ENCODE data around the gene BEST1.
"Not testable (repeated sequence)": the region's sequence is repeated elsewhere in the genome, so short reads cannot be mapped to it uniquely, and the experiment has no call there.

The BEST1 gene

GRCh38 chr11:61996933-61997332, 46.8 kb downstream of the BEST1 start:
- H3K4me3 ChIP-seq (ENCODE audit: low read depth, low read length) = no peak overlapping the region
- TF ChIP-seq, protein P1, sequence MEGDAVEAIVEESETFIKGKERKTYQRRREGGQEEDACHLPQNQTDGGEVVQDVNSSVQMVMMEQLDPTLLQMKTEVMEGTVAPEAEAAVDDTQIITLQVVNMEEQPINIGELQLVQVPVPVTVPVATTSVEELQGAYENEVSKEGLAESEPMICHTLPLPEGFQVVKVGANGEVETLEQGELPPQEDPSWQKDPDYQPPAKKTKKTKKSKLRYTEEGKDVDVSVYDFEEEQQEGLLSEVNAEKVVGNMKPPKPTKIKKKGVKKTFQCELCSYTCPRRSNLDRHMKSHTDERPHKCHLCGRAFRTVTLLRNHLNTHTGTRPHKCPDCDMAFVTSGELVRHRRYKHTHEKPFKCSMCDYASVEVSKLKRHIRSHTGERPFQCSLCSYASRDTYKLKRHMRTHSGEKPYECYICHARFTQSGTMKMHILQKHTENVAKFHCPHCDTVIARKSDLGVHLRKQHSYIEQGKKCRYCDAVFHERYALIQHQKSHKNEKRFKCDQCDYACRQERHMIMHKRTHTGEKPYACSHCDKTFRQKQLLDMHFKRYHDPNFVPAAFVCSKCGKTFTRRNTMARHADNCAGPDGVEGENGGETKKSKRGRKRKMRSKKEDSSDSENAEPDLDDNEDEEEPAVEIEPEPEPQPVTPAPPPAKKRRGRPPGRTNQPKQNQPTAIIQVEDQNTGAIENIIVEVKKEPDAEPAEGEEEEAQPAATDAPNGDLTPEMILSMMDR (IDR thresholded peaks at IDR 0.05; ENCODE audit: low read depth, low read length) = no peak

- TF ChIP-seq, protein P1 (IDR thresholded peaks at IDR 0.05; ENCODE audit: low read depth, low read length) = no peak
These were observed 49.2 kb downstream of the BEST1 start for GRCh38 chr11:61999141-61999975.

DNA sequence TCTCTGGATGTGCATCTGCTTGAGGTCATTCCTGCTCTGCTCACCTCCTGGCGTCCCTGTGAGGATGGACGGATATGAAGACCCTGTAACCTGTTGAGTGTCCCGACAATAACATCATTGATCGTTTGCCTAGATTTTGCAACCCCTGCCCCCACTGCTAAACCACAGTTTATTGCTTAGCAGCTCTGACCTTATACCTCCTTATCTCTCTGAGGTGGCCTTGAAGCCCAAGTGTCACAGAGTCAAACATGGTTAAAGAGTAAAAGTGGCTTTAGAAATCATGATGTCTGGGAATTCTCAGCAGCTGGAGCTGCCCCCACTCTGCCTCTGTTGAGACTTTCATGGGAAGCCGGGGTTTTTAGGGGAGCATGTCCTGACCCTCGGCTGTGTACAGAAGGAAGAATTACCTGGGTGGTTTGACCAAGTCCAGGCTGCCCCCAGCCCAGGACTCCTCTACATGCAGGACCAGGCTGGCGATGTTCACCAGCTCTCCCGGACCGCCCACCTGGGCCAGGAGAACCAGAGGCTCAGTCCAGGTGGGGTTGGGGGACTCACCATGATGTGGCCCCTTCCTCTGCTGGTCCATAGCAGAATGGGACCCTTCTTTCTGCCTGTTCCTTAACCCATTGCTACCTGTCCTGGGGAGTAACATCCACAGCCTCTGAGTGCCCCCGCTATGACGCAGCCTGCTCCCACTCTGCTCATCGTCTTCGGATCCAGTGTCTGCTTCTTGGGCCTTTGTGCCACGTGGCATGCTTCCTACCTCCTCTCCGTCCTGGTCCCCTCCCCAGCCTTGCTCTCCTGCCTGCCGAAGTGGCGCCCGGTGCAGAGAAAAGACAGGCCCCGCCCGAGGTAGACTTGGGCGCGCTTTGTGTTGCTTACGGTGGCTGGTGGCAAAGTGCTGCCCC, 50.6 kb downstream of the BEST1 start:
- H3K4me3 ChIP-seq (ENCODE audit: low read depth, low read length) = no peak overlapping the region
- TF ChIP-seq, protein P1 (IDR thresholded peaks at IDR 0.05; ENCODE audit: low read depth, low read length) = no peak

More at GRCh38 chr11:61999141-61999975, 49.2 kb downstream of the BEST1 start:
- no peak overlapping the region for H3K4me3 ChIP-seq (ENCODE audit: low read depth, low read length)

DNA sequence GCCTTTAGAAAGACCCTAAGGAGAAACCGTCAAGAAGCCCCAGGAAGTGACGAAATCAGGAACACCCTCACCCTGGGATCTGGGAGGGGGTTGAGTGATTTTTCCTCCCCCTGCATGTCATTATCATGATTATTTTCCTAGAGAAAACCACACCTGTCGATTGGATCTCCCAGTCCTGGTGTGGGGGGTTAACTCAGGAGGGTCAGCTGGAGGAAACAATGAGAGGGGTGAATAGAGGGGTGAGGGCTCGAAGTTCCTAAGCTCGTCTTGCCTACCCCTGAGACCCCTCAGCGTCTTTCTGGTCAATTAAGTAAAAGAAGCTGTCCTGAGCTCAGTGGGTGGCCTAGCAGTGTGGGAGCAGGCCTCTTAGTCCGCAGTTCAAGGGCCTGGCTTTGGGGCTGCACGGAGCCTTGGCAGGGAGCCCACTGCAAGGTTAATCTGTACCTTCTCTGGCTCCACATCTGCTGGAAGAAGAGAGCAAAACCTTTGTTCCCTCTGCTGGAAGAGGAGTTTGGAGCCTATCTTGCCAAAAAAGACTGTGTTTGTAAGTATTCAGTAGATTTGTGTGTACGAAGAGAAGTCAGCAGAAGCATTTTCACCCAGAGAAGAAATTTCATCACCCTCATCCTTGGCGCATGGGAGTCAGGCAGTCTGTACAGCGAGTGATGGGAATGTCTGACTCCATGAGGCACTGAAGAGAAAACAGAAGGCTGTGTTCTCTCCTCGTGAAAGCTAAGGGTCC, 51.5 kb downstream of the BEST1 start:
- no peak overlapping the region for H3K4me3 ChIP-seq (ENCODE audit: low read depth, low read length)

DNA sequence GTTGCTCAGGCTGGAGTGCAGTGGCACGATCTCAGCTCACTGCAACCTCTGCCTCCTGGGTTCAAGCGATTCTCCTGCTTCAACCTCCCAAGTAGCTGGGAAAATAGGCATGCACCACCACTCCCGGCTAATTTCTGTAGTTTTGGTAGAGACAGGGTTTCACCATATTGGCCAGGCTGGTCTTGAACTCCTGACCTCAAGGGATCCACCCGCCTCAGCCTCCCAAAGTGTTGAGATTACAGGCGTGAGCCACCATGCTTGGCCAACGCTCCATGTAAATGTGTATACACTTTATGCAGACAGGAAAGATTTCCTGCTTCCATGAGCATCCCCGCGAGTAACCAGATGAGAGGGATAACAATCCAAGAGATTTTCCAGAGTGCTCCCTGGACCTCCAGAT, 52.1 kb downstream of the BEST1 start:
- H3K4me3 ChIP-seq (ENCODE audit: low read depth, low read length) = not testable (repeated sequence)

More for the DNA sequence above, 51.5 kb downstream of the BEST1 start:
- TF ChIP-seq, protein P1 (IDR thresholded peaks at IDR 0.05; ENCODE audit: low read depth, low read length) = no peak

- TF ChIP-seq, protein P1 (IDR thresholded peaks at IDR 0.05; ENCODE audit: low read depth, low read length) = no peak
- no peak overlapping the region for H3K4me3 ChIP-seq (ENCODE audit: low read depth, low read length)
These were observed 54.3 kb downstream of the BEST1 start for GRCh38 chr11:62004473-62004872.

DNA sequence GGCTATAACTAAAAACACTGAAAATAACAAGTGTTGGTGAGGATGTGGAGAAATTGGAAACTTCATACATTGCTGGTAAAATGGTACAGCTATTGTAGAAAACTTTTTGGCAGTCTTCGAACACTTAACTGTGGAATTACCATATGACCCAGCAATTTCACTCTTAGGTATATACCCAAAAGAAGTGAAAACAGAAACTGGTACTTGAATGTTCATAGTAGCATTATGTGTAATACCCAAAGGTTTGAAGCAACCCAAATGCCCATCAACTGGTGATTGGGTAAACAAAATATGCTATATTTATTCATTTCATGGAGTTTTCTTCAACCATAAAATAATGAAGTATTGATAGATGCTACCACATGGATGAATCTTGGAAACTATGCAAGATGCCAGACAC, 58.0 kb downstream of the BEST1 start:
- TF ChIP-seq, protein P1 (IDR thresholded peaks at IDR 0.05; ENCODE audit: low read depth, low read length) = no peak
- no peak overlapping the region for H3K4me3 ChIP-seq (ENCODE audit: low read depth, low read length)

All from WI38 (cell line).